Neural cell (in vitro differentiated cells): ENCODE measurements around the gene FOXP2.

ENCODE experiments used
- EZH2 ChIP-seq: fragments of 200-600, 300-800 bp; shearing (Covaris generic), sonication (generic); IDR thresholded peaks from 2 replicates; pipeline ENCODE4 v1.6.1; 2014; ENCODE audit warnings: antibody characterized with exemption, low read length, borderline replicate concordance, mild to moderate bottlenecking; ENCODE audit not compliant: insufficient read depth, poor library complexity, severe bottlenecking
- MXI1 ChIP-seq: fragments of 450-650 bp; conservative IDR thresholded peaks from 2 replicates; pipeline ENCODE4 v1.6.1; 2014; ENCODE audit warnings: antibody characterized with exemption, mild to moderate bottlenecking; ENCODE audit not compliant: poor library complexity, severe bottlenecking
- POLR2AphosphoS5 ChIP-seq: IDR thresholded peaks from 2 replicates; pipeline ENCODE4 v1.6.1; 2012
- RAD21 ChIP-seq: fragments of 450-650 bp; conservative IDR thresholded peaks from 2 replicates; pipeline ENCODE4 v1.6.1; 2014; ENCODE audit warnings: antibody characterized with exemption, mild to moderate bottlenecking, moderate library complexity
- SMC3 ChIP-seq: fragments of 450-650 bp; conservative IDR thresholded peaks from 2 replicates; pipeline ENCODE4 v1.6.1; 2014; ENCODE audit warnings: antibody characterized with exemption, mild to moderate bottlenecking, moderate library complexity; ENCODE audit not compliant: poor library complexity
- TAF1 ChIP-seq: IDR thresholded peaks from 2 replicates; pipeline ENCODE4 v1.6.1; 2012; ENCODE audit warnings: low read depth
- TF ChIP-seq, protein P1 (sequence below): fragments of 450-650 bp; IDR thresholded peaks from 2 replicates; pipeline ENCODE4 v1.5.1; 2014; ENCODE audit warnings: antibody characterized with exemption, mild to moderate bottlenecking, moderate library complexity; ENCODE audit not compliant: poor library complexity, severe bottlenecking
- TF ChIP-seq, protein P2 (sequence below): IDR thresholded peaks from 2 replicates; pipeline ENCODE4 v1.6.1; 2012; ENCODE audit warnings: borderline replicate concordance

DNA sequence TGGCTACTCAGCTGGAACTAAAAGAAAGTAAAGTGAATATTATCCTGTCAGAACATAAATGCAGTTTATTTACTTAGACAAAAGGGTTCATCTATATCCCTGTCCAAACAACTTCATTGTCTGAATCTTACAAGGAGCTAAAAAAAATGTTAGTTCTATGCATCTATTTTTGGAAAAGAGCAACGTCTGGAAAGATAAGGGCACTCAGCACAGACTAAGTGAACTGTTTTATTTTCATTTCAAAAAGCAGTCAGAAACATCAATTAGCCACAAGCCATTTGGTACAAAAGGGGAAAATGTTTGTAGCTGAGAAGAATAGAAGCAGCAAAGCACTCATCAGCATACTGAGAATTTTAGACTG is 245.5 kb downstream of the FOXP2 start:
- TF ChIP-seq, protein P1, sequence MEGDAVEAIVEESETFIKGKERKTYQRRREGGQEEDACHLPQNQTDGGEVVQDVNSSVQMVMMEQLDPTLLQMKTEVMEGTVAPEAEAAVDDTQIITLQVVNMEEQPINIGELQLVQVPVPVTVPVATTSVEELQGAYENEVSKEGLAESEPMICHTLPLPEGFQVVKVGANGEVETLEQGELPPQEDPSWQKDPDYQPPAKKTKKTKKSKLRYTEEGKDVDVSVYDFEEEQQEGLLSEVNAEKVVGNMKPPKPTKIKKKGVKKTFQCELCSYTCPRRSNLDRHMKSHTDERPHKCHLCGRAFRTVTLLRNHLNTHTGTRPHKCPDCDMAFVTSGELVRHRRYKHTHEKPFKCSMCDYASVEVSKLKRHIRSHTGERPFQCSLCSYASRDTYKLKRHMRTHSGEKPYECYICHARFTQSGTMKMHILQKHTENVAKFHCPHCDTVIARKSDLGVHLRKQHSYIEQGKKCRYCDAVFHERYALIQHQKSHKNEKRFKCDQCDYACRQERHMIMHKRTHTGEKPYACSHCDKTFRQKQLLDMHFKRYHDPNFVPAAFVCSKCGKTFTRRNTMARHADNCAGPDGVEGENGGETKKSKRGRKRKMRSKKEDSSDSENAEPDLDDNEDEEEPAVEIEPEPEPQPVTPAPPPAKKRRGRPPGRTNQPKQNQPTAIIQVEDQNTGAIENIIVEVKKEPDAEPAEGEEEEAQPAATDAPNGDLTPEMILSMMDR = no peak
- TF ChIP-seq POLR2AphosphoS5 (peak; percentile 56), EZH2 (no peak), SMC3 (no peak), MXI1 (no peak), TAF1 (no peak), RAD21 (no peak)
- TF ChIP-seq, protein P2, sequence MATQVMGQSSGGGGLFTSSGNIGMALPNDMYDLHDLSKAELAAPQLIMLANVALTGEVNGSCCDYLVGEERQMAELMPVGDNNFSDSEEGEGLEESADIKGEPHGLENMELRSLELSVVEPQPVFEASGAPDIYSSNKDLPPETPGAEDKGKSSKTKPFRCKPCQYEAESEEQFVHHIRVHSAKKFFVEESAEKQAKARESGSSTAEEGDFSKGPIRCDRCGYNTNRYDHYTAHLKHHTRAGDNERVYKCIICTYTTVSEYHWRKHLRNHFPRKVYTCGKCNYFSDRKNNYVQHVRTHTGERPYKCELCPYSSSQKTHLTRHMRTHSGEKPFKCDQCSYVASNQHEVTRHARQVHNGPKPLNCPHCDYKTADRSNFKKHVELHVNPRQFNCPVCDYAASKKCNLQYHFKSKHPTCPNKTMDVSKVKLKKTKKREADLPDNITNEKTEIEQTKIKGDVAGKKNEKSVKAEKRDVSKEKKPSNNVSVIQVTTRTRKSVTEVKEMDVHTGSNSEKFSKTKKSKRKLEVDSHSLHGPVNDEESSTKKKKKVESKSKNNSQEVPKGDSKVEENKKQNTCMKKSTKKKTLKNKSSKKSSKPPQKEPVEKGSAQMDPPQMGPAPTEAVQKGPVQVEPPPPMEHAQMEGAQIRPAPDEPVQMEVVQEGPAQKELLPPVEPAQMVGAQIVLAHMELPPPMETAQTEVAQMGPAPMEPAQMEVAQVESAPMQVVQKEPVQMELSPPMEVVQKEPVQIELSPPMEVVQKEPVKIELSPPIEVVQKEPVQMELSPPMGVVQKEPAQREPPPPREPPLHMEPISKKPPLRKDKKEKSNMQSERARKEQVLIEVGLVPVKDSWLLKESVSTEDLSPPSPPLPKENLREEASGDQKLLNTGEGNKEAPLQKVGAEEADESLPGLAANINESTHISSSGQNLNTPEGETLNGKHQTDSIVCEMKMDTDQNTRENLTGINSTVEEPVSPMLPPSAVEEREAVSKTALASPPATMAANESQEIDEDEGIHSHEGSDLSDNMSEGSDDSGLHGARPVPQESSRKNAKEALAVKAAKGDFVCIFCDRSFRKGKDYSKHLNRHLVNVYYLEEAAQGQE = peak; percentile 40
